ENCODE results near the gene PPP2CA.

GRCh38 chr5:134228624-134229023, 2.8 kb upstream of the PPP2CA start:
- TF ChIP-seq CTCF (IDR thresholded peaks at IDR 0.05) (no peak), ZFX (IDR thresholded peaks at IDR 0.05; ENCODE audit: borderline replicate concordance) (no peak)

Data from 22Rv1 (cell line).